IMR-90 (cell line): Measurements from ENCODE around the gene BLNK. TPM values are rescaled to one million over a fixed set of nuclear protein-coding genes. Genes with fewer than 3 reads are reported as not detected.

Experiments
- ATAC-seq: fragments of 200-7000 bp; cut with Tn5 transposase; 2 replicates; pipeline ENCODE4 v1.9.1; 2020; ENCODE audit warnings: low read depth, mild to moderate bottlenecking, moderate library complexity
- BruUV-seq: library from RNA; stranded (reverse); fragments of 400-500 nt; replicated peaks from 2 replicates; lab custom pipeline; 2021; lab: Mats Ljungman, UMichigan
- CTCF ChIA-PET: fragments of 300-600 bp; formaldehyde crosslinking; extraction: SDS; loops from one replicate; lab custom pipeline; 2021; ENCODE audit warnings: antibody characterized with exemption; lab: Yijun Ruan, JAX
- POLR2A ChIA-PET: fragments of 300-600 bp; sonication (Branson Sonifier 250); formaldehyde crosslinking; loops from one replicate; lab custom pipeline; 2022; ENCODE audit warnings: antibody characterized with exemption; ENCODE audit not compliant: unreplicated experiment; lab: Charles Lee
- DNase-seq: peaks from one replicate; pipeline ENCODE4 v3.0.0; 2013
- H2AFZ ChIP-seq: replicated peaks from 2 replicates; pipeline ENCODE3; 2013; ENCODE audit warnings: low read length, mild to moderate bottlenecking; ENCODE audit not compliant: poor library complexity
- H2AK5ac ChIP-seq: 2 replicates; pipeline ENCODE4 v1.6.1; 2013; ENCODE audit warnings: low read depth, low read length, inconsistent platforms
- H2AK9ac ChIP-seq: replicated peaks from 2 replicates; pipeline ENCODE3; 2013; ENCODE audit warnings: mild to moderate bottlenecking, low read depth, low read length, moderate library complexity; ENCODE audit not compliant: poor library complexity
- H2BK120ac ChIP-seq: 2 replicates; pipeline ENCODE4 v1.6.1; 2013; ENCODE audit warnings: low read depth, low read length, inconsistent platforms
- H2BK15ac ChIP-seq: 3 replicates; pipeline ENCODE4 v1.6.1; 2013; ENCODE audit warnings: low read depth, low read length, inconsistent platforms
- H2BK20ac ChIP-seq: 2 replicates; pipeline ENCODE4 v1.6.1; 2013; ENCODE audit warnings: low read depth, mild to moderate bottlenecking, inconsistent platforms, low read length, moderate library complexity
- H2BK5ac ChIP-seq: 2 replicates; pipeline ENCODE4 v1.6.1; 2013; ENCODE audit warnings: mild to moderate bottlenecking, low read depth, low read length, inconsistent platforms; ENCODE audit not compliant: poor library complexity, severe bottlenecking
- H3K14ac ChIP-seq: replicated peaks from 2 replicates; pipeline ENCODE4 v1.6.1; 2013; ENCODE audit warnings: low read depth, low read length, inconsistent platforms
- H3K18ac ChIP-seq: 2 replicates; pipeline ENCODE4 v1.6.1; 2013; ENCODE audit warnings: low read depth, low read length, control low read depth
- H3K23ac ChIP-seq: 2 replicates; pipeline ENCODE4 v1.6.1; 2013; ENCODE audit warnings: low read depth, low read length, inconsistent platforms
- H3K27ac ChIP-seq: 2 replicates; pipeline ENCODE4 v1.5.1; 2013; ENCODE audit warnings: mild to moderate bottlenecking, control low read depth, low read length; ENCODE audit not compliant: insufficient read depth
- H3K27me3 ChIP-seq: 2 replicates; pipeline ENCODE4 v1.6.1; 2013; ENCODE audit warnings: low read length; ENCODE audit not compliant: control insufficient read depth, insufficient read depth
- H3K36me3 ChIP-seq: 2 replicates; pipeline ENCODE4 v1.6.1; 2013; ENCODE audit warnings: low read length, mixed read lengths; ENCODE audit not compliant: control insufficient read depth, insufficient read depth
- H3K4ac ChIP-seq: 2 replicates; pipeline ENCODE4 v1.6.1; 2013; ENCODE audit warnings: low read depth, low read length, inconsistent platforms
- H3K4me1 ChIP-seq: 2 replicates; pipeline ENCODE4 v1.6.1; 2013; ENCODE audit warnings: low read length, mixed read lengths; ENCODE audit not compliant: control insufficient read depth, insufficient read depth
- H3K4me2 ChIP-seq: 2 replicates; pipeline ENCODE4 v1.6.1; 2013; ENCODE audit warnings: low read depth, mild to moderate bottlenecking, control low read depth, low read length, moderate library complexity
- H3K4me3 ChIP-seq: 2 replicates; pipeline ENCODE4 v1.5.1; 2013; ENCODE audit warnings: low read depth, mild to moderate bottlenecking, control low read depth, low read length, moderate library complexity; ENCODE audit not compliant: insufficient read depth
- H3K56ac ChIP-seq: 2 replicates; pipeline ENCODE4 v1.6.1; 2013; ENCODE audit warnings: low read length, inconsistent platforms; ENCODE audit not compliant: insufficient read depth; ENCODE audit errors: extremely low read depth
- H3K79me1 ChIP-seq, 2 experiments: 2 replicates each; pipeline ENCODE4 v1.6.1; 2013; ENCODE audit warnings: low read length in 2 of 2, inconsistent platforms in 1 of 2, low read depth in 1 of 2
- H3K9ac ChIP-seq: 2 replicates; pipeline ENCODE4 v1.6.1; 2013; ENCODE audit warnings: low read depth, low read length, control low read depth
- H3K9me1 ChIP-seq: 2 replicates; pipeline ENCODE4 v1.6.1; 2013; ENCODE audit warnings: low read length, inconsistent platforms; ENCODE audit not compliant: insufficient read depth
- H3K9me3 ChIP-seq: 2 replicates; pipeline ENCODE4 v1.6.1; 2013; ENCODE audit warnings: low read length; ENCODE audit not compliant: control insufficient read depth, insufficient read depth
- H4K20me1 ChIP-seq: 2 replicates; pipeline ENCODE4 v1.6.1; 2013; ENCODE audit warnings: low read length, inconsistent platforms; ENCODE audit not compliant: insufficient read depth
- H4K5ac ChIP-seq: 2 replicates; pipeline ENCODE4 v1.6.1; 2013; ENCODE audit warnings: mild to moderate bottlenecking, low read depth, low read length, control low read depth
- H4K8ac ChIP-seq, 2 experiments: 2 replicates each; pipeline ENCODE4 v1.6.1; 2013; ENCODE audit warnings: low read depth in 2 of 2, low read length in 2 of 2, control low read depth in 1 of 2, inconsistent platforms in 1 of 2
- H4K91ac ChIP-seq: 2 replicates; pipeline ENCODE4 v1.6.1; 2013; ENCODE audit warnings: low read depth, low read length, inconsistent platforms; ENCODE audit not compliant: insufficient read depth
- BHLHE40 ChIP-seq: fragments of 150-350 bp; IDR thresholded peaks from 2 replicates; pipeline ENCODE4 v1.6.1; 2016; ENCODE audit warnings: mild to moderate bottlenecking, low read depth, low read length
- CEBPB ChIP-seq: IDR thresholded peaks from 2 replicates; pipeline ENCODE4 v1.6.1; 2012; ENCODE audit warnings: low read depth, low read length, improper control_type of control experiment
- CHD1 ChIP-seq: IDR thresholded peaks from 2 replicates; pipeline ENCODE4 v1.6.1; 2012; ENCODE audit warnings: low read depth, low read length, improper control_type of control experiment
- CTCF ChIP-seq: conservative IDR thresholded peaks from 2 replicates; pipeline ENCODE4 v1.5.1; 2012; ENCODE audit warnings: mild to moderate bottlenecking, low read depth, low read length, improper control_type of control experiment
- ELK1 ChIP-seq: fragments of 150-350 bp; IDR thresholded peaks from 2 replicates; pipeline ENCODE4 v1.6.1; 2016; ENCODE audit warnings: low read depth, mild to moderate bottlenecking, low read length, moderate library complexity, borderline replicate concordance
- FOS ChIP-seq: fragments of 150-350 bp; IDR thresholded peaks from 2 replicates; pipeline ENCODE4 v1.6.1; 2016; ENCODE audit warnings: low read depth, low read length
- MAFK ChIP-seq: IDR thresholded peaks from 2 replicates; pipeline ENCODE4 v1.6.1; 2012; ENCODE audit warnings: low read depth, low read length, improper control_type of control experiment
- MAZ ChIP-seq: IDR thresholded peaks from 2 replicates; pipeline ENCODE4 v1.6.1; 2012; ENCODE audit warnings: low read depth, mild to moderate bottlenecking, low read length, improper control_type of control experiment, moderate library complexity, borderline replicate concordance
- MXI1 ChIP-seq: IDR thresholded peaks from 2 replicates; pipeline ENCODE4 v1.6.1; 2012; ENCODE audit warnings: low read depth, mild to moderate bottlenecking, low read length, moderate library complexity, borderline replicate concordance
- NFE2L2 ChIP-seq: fragments of 150-350 bp; IDR thresholded peaks from 2 replicates; pipeline ENCODE4 v1.6.1; 2016; ENCODE audit warnings: low read depth, mild to moderate bottlenecking, low read length
- POLR2A ChIP-seq: IDR thresholded peaks from 2 replicates; pipeline ENCODE4 v1.6.1; 2012; ENCODE audit warnings: mild to moderate bottlenecking, low read depth, low read length
- RAD21 ChIP-seq: IDR thresholded peaks from 2 replicates; pipeline ENCODE4 v1.6.1; 2012; ENCODE audit warnings: low read length, improper control_type of control experiment
- RCOR1 ChIP-seq: IDR thresholded peaks from 2 replicates; pipeline ENCODE4 v1.6.1; 2012; ENCODE audit warnings: mild to moderate bottlenecking, low read length, improper control_type of control experiment; ENCODE audit not compliant: insufficient replicate concordance
- SMC3 ChIP-seq: fragments of 150-350 bp; IDR thresholded peaks from 2 replicates; pipeline ENCODE4 v1.6.1; 2016; ENCODE audit warnings: low read depth, mild to moderate bottlenecking, antibody characterized with exemption, low read length, moderate library complexity
- USF2 ChIP-seq: fragments of 150-350 bp; IDR thresholded peaks from 2 replicates; pipeline ENCODE4 v1.6.1; 2017; ENCODE audit warnings: mild to moderate bottlenecking, antibody characterized with exemption, low read length, low read depth
- WGBS, 2 experiments: methylation state at CpG; one replicate each; pipeline versions ENCODE4 v1.1.5 to v1.1.7; 2013; ENCODE audit warnings: missing lambda C conversion rate in 2 of 2; ENCODE audit not compliant: insufficient read length in 1 of 2; ENCODE audit errors: extremely low coverage in 2 of 2; 5-methylcytosine and 5-hydroxymethylcytosine counted together
- dilution Hi-C: fragments of 300-500 bp; cut with HindIII; formaldehyde crosslinking; loops from one replicate; pipeline ENCODE4 v1.14.3; 2018; ENCODE audit warnings: low sequenced_read_pairs; ENCODE audit not compliant: unreplicated experiment
- in situ Hi-C: fragments of 300-500 bp; cut with MboI; formaldehyde crosslinking; loops from 3 replicates; pipeline ENCODE4 v1.14.3; 2019; ENCODE audit warnings: low sequenced_read_pairs, inconsistent platforms, mixed read lengths
- intact Hi-C: fragments of 100-400 bp; cut with micrococcal nuclease; formaldehyde crosslinking; loops from 2 replicates; pipeline ENCODE4 v1.10.0; 2022
- polyA plus RNA-seq, 3 experiments: library from polyadenylated mRNA; depleted of rRNA; stranded (reverse); fragments of >200 nt; gene quantifications; 2 replicates each; pipeline ENCODE4 v1.2.3, GENCODE V29; 2012; ENCODE audit warnings: low replicate concordance in 1 of 3
- total RNA-seq: library from RNA; depleted of rRNA; stranded (reverse); fragments of >200 nt; gene quantifications from 2 replicates; pipeline ENCODE4 v1.2.3, GENCODE V29; 2012

BLNK gene
- total and polyA plus RNA-seq, 2 of the 4 experiments (the other 2 are of a cell fraction) = not detected

GRCh38 chr10:96249264-96249663 lies 22.1 kb downstream of the BLNK start:
- no peak overlapping the region for H2BK15ac ChIP-seq
- no peak overlapping the region for H3K4me2 ChIP-seq
- H3K18ac ChIP-seq = no peak overlapping the region
- H2AK5ac ChIP-seq = no peak overlapping the region
- no peak overlapping the region for H3K27ac ChIP-seq
- dilution Hi-C loops (no loop called here), intact Hi-C loops (no loop called here), in situ Hi-C loops (no loop called here)
- ChIA-PET CTCF (no interaction called here), POLR2A (no interaction called here)
- H4K8ac ChIP-seq = no peak overlapping the region
- no peak overlapping the region for H2AFZ ChIP-seq
- no peak overlapping the region for H4K91ac ChIP-seq
- H3K79me1 ChIP-seq = no peaks in the 10 kb centered on the region
- H3K4ac ChIP-seq = no peak overlapping the region
- no peak overlapping the region for H3K9ac ChIP-seq
- no peaks in the 10 kb centered on the region for H4K20me1 ChIP-seq
- no peaks in the 10 kb centered on the region for H3K4me1 ChIP-seq
- no peak overlapping the region for H2BK20ac ChIP-seq
- no peak overlapping the region for H3K23ac ChIP-seq
- BruUV-seq = no TSS peak
- no peak overlapping the region for H4K5ac ChIP-seq
- WGBS, 2 experiments = 20% methylated on average over 1 of the region's 5 CpGs; no CpG with 5 or more reads in 1 of the 2 experiments
- no peaks in the 10 kb centered on the region for H3K9me3 ChIP-seq
- TF ChIP-seq FOS (no peak), BHLHE40 (no peak), RCOR1 (no peak), MXI1 (no peak), CHD1 (no peak), USF2 (no peak), CTCF (no peak), NFE2L2 (no peak), ELK1 (no peak), RAD21 (no peak), MAZ (no peak), MAFK (no peak), CEBPB (no peak), POLR2A (no peak), SMC3 (no peak)
- no peaks in the 10 kb centered on the region for H3K36me3 ChIP-seq
- no peak overlapping the region for H3K4me3 ChIP-seq
- DNase-seq (no peak), ATAC-seq (no peak)
- no peak overlapping the region for H2BK5ac ChIP-seq
- H2AK9ac ChIP-seq = no peak overlapping the region
- no peak overlapping the region for H3K56ac ChIP-seq
- H3K9me1 ChIP-seq = no peaks in the 10 kb centered on the region
- no peak overlapping the region for H3K14ac ChIP-seq
- H2BK120ac ChIP-seq = no peak overlapping the region
- H3K27me3 ChIP-seq = no peaks in the 10 kb centered on the region
